K562 (cell line): ENCODE measurements around the gene CLSTN2. TPM values are rescaled to one million over a fixed set of nuclear protein-coding genes. Genes with fewer than 3 reads are reported as not detected.

Experiments
- ATAC-seq: fragments of 200-7000 bp; cut with Tn5 transposase; 3 replicates; pipeline ENCODE4 v1.9.1; 2020; ENCODE audit warnings: moderate library complexity
- BruUV-seq: library from RNA; stranded (reverse); fragments of 400-500 nt; replicated peaks from 2 replicates; lab custom pipeline; 2021; lab: Mats Ljungman, UMichigan
- CTCF ChIA-PET: fragments of 300-600 bp; formaldehyde crosslinking; extraction: SDS; loops from one replicate; lab custom pipeline; 2021; ENCODE audit warnings: low intra/inter-chr PET ratio; lab: Yijun Ruan, JAX
- POLR2A ChIA-PET: fragments of 300-600, 350-650 bp; sonication (Branson Sonifier 250); formaldehyde crosslinking; extraction: SDS; loops from one replicate; lab custom pipeline; 2021; ENCODE audit warnings: antibody characterized with exemption, inconsistent platforms; lab: Yijun Ruan, JAX
- DNase-seq, 4 experiments: peaks; one replicate each; pipeline versions ENCODE4 v3.0.0 to v3.0.0-alpha.2; 2011 to 2018; ENCODE audit warnings: low spot score in 3 of 4, mixed read lengths in 3 of 4; ENCODE audit errors: extremely low read depth in 1 of 4
- FAIRE-seq: peaks from 2 replicates; lab custom pipeline; 2011; peaks lifted over from hg19 to GRCh38; lab: Jason Lieb, UNC
- H2AFZ ChIP-seq: 2 replicates; pipeline ENCODE4 v1.6.0; 2011; ENCODE audit warnings: low read depth, low read length, control low read depth, inconsistent platforms
- H3K27ac ChIP-seq: fragments of 200-600 bp; 3 replicates; pipeline ENCODE4 v1.8.0; 2011; ENCODE audit warnings: low read depth, mild to moderate bottlenecking, control low read depth, inconsistent platforms, low read length, moderate library complexity, mixed read lengths; ENCODE audit errors: extremely low read depth
- H3K27me3 ChIP-seq, 2 experiments: fragments of 300-600 bp in 1 of 2; 2 replicates in 1 of 2; 3 replicates in 1 of 2; pipeline versions ENCODE4 v1.6.0 to v1.8.0; 2011; ENCODE audit warnings: inconsistent platforms in 2 of 2, low read length in 2 of 2, mild to moderate bottlenecking in 1 of 2, mixed read lengths in 1 of 2, moderate library complexity in 1 of 2; ENCODE audit not compliant: control insufficient read depth in 2 of 2, insufficient read depth in 2 of 2
- H3K36me3 ChIP-seq: fragments of 300-600 bp; 3 replicates; pipeline ENCODE4 v1.8.0; 2011; ENCODE audit warnings: mild to moderate bottlenecking, low read length, inconsistent platforms; ENCODE audit not compliant: control insufficient read depth, insufficient read depth
- H3K4me1 ChIP-seq, 2 experiments: fragments of 200-600 bp in 1 of 2; replicated peaks in 1 of 2; 2 replicates in 1 of 2; 3 replicates in 1 of 2; pipeline versions ENCODE4 v1.5.1 to v1.8.0; 2011; ENCODE audit warnings: inconsistent platforms in 2 of 2, low read length in 2 of 2, mild to moderate bottlenecking in 1 of 2, mixed read lengths in 1 of 2, moderate library complexity in 1 of 2; ENCODE audit not compliant: control insufficient read depth in 2 of 2, insufficient read depth in 2 of 2
- H3K4me2 ChIP-seq: 2 replicates; pipeline ENCODE4 v1.6.1; 2011; ENCODE audit warnings: low read length, control low read depth, inconsistent platforms, mixed read lengths; ENCODE audit not compliant: insufficient read depth
- H3K4me3 ChIP-seq: fragments of 200-600 bp; sonication (generic), shearing (Covaris generic); 2 replicates; pipeline ENCODE4 v1.5.1; 2016; ENCODE audit warnings: control low read depth, inconsistent platforms
- H3K79me2 ChIP-seq: fragments of 200-600 bp; 3 replicates; pipeline ENCODE4 v1.8.0; 2011; ENCODE audit warnings: low read length, inconsistent platforms; ENCODE audit not compliant: control insufficient read depth, insufficient read depth
- H3K9ac ChIP-seq, 2 experiments: 2 replicates each; pipeline versions ENCODE4 v1.6.0 to v1.6.1; 2011; ENCODE audit warnings: low read depth in 2 of 2, low read length in 2 of 2, control low read depth in 1 of 2, inconsistent platforms in 1 of 2, mild to moderate bottlenecking in 1 of 2, mixed read lengths in 1 of 2; ENCODE audit not compliant: insufficient read depth in 1 of 2
- H3K9me1 ChIP-seq: one replicate; pipeline ENCODE4 v1.6.0; 2011; ENCODE audit warnings: inconsistent platforms, mild to moderate bottlenecking, low read length, moderate library complexity; ENCODE audit not compliant: control insufficient read depth, insufficient read depth
- H3K9me3 ChIP-seq: replicated peaks from 2 replicates; pipeline ENCODE4 v1.5.1; 2011; ENCODE audit warnings: low read depth, low read length, inconsistent platforms; ENCODE audit not compliant: control insufficient read depth, insufficient read depth
- H4K20me1 ChIP-seq: replicated peaks from 2 replicates; pipeline ENCODE4 v1.6.1; 2011; ENCODE audit warnings: low read length, inconsistent platforms, mixed read lengths; ENCODE audit not compliant: control insufficient read depth, insufficient read depth
- ELF1 ChIP-seq: fragments of 200-800 bp; sonication (Bioruptor generic); IDR thresholded peaks from 2 replicates; pipeline ENCODE4 v1.6.1; 2016; ENCODE audit warnings: missing genetic modification characterization, missing compliant biosample characterization
- ETV5 ChIP-seq: sonication (generic); formaldehyde crosslinking; IDR thresholded peaks from 2 replicates; pipeline ENCODE4 v1.4.0; 2020; ENCODE audit warnings: low read depth, mild to moderate bottlenecking, missing genetic modification reagents
- KDM5B ChIP-seq: fragments of 200-600 bp; sonication (generic); IDR thresholded peaks from 2 replicates; pipeline ENCODE4 v1.6.1; 2012; ENCODE audit warnings: low read depth, mild to moderate bottlenecking, moderate library complexity, low read length, control low read depth, inconsistent platforms; ENCODE audit not compliant: insufficient replicate concordance
- NEUROD1 ChIP-seq: fragments of 150-350 bp; IDR thresholded peaks from 2 replicates; pipeline ENCODE4 v1.6.1; 2014; ENCODE audit warnings: borderline replicate concordance, low read length, low read depth; ENCODE audit not compliant: partially characterized antibody
- PHB2 ChIP-seq: fragments of 450-650 bp; IDR thresholded peaks from 2 replicates; pipeline ENCODE4 v1.6.1; 2017; ENCODE audit warnings: low read depth
- SIN3B ChIP-seq: fragments of 450-650 bp; IDR thresholded peaks from 2 replicates; pipeline ENCODE4 v1.6.1; 2017; ENCODE audit warnings: low read depth, mild to moderate bottlenecking, moderate library complexity
- SP1 ChIP-seq: sonication (generic); formaldehyde crosslinking; IDR thresholded peaks from 2 replicates; pipeline ENCODE4 v1.8.1; 2022; ENCODE audit warnings: mild to moderate bottlenecking, missing genetic modification reagents
- TAF9B ChIP-seq: fragments of 450-650 bp; IDR thresholded peaks from 2 replicates; pipeline ENCODE4 v1.6.1; 2018; ENCODE audit warnings: mild to moderate bottlenecking; ENCODE audit not compliant: partially characterized antibody
- ZFP36 ChIP-seq: fragments of 150-350 bp; IDR thresholded peaks from 2 replicates; pipeline ENCODE4 v1.6.1; 2018; ENCODE audit warnings: low read length, low read depth; ENCODE audit not compliant: partially characterized antibody
- ZSCAN32 ChIP-seq: fragments of 450-650 bp; formaldehyde crosslinking; IDR thresholded peaks from 2 replicates; pipeline ENCODE4 v1.4.0; 2020; ENCODE audit warnings: mild to moderate bottlenecking, moderate library complexity
- WGBS: fragments of 100-300 bp; shearing (Covaris generic); methylation state at CpG from one replicate; pipeline ENCODE4 v1.1.6; 2016; ENCODE audit warnings: low coverage, mixed read lengths; ENCODE audit not compliant: insufficient coverage; ENCODE audit errors: missing lambda C conversion rate; 5-methylcytosine and 5-hydroxymethylcytosine counted together
- in situ Hi-C: fragments of 300-500 bp; cut with MboI; formaldehyde crosslinking; loops from 4 replicates; pipeline ENCODE4 v1.15.0; 2018; ENCODE audit warnings: inconsistent platforms, mixed read lengths
- intact Hi-C: fragments of 100-400 bp; cut with micrococcal nuclease; formaldehyde crosslinking; loops from 2 replicates; pipeline ENCODE4 v1.14.2; 2022
- polyA plus RNA-seq, 8 experiments: library from polyadenylated mRNA; depleted of rRNA in 4 of 8; stranded (reverse) in 5 of 8; unstranded in 3 of 8; fragments of >200 nt; fragmentation: Nextera tagmentation in 2 of 8; fragmentation: Illumina TruSeq in 1 of 8; extraction: Ambion mirVana in 2 of 8; extraction: Trizol in 1 of 8; gene quantifications; 2 replicates each; pipeline versions ENCODE4 v1.2.1 to v1.2.3, GENCODE V29; 2011 to 2014; ENCODE audit warnings: inconsistent platforms in 1 of 8, missing spikeins in 1 of 8
- total RNA-seq, 7 experiments: library from RNA; depleted of rRNA in 6 of 7; stranded (reverse); fragments of >200 nt in 6 of 7; fragmentation: Illumina TruSeq in 2 of 7; extraction: Trizol in 2 of 7; gene quantifications; 2 replicates each; pipeline versions ENCODE4 v1.2.1 to v1.2.3, GENCODE V29; 2011 to 2021; ENCODE audit warnings: low replicate concordance in 1 of 7
- TF ChIP-seq, protein P1 (sequence below): sonication (generic); formaldehyde crosslinking; IDR thresholded peaks from 2 replicates; pipeline ENCODE4 v1.8.1; 2023; ENCODE audit warnings: missing genetic modification reagents, mild to moderate bottlenecking, borderline replicate concordance
- TF ChIP-seq, protein P2 (sequence below): fragments of 450-650 bp; formaldehyde crosslinking; IDR thresholded peaks from 2 replicates; pipeline ENCODE4 v1.4.0; 2020; ENCODE audit warnings: mild to moderate bottlenecking, moderate library complexity
- TF ChIP-seq, protein P3 (sequence below), 3 experiments: fragments of 200-800 bp in 1 of 3; fragments of 250-450 bp in 1 of 3; fragments of 450-650 bp in 1 of 3; sonication (Bioruptor Pico) in 1 of 3; sonication (Bioruptor generic) in 1 of 3; formaldehyde crosslinking in 1 of 3; IDR thresholded peaks; 2 replicates each; pipeline versions ENCODE4 v1.6.1 to v1.8.0; 2016 to 2022; ENCODE audit warnings: mild to moderate bottlenecking in 2 of 3, missing genetic modification characterization in 2 of 3, missing compliant biosample characterization in 1 of 3, moderate library complexity in 1 of 3

The CLSTN2 gene
- total and polyA plus RNA-seq, 9 of the 15 experiments (the other 6 are each of a cell fraction or from before 2014, with no cell fraction given), result 0.02 to 0.04 (median 0.04) TPM; not detected in 6

- in situ Hi-C loops, result no loop called here
- under 1% methylated on average over 7 of the region's 7 CpGs for WGBS
- CTCF ChIA-PET, result no interaction called here
- H2AFZ ChIP-seq, result no peak overlapping the region
- no peaks in the 10 kb centered on the region for H3K9me3 ChIP-seq
- DNase-seq, result no peak
- H3K27me3 ChIP-seq, result peaks cover 0 to 10% of the 10 kb centered on the region in 2 experiments; a peak in 2 of 5 replicates
- no peak for FAIRE-seq
- H3K4me2 ChIP-seq, result no peak overlapping the region
- intact Hi-C loops, result no loop called here
- H3K36me3 ChIP-seq, result no peaks in the 10 kb centered on the region
- H3K9me1 ChIP-seq, result no peaks in the 10 kb centered on the region
- POLR2A ChIA-PET, result no interaction called here
- H4K20me1 ChIP-seq, result 0 out of 2 replicates have a peak, but pooled peaks cover 3% of the 10 kb centered on the region
- no peak overlapping the region for H3K4me3 ChIP-seq
- H3K4me1 ChIP-seq, result no peaks in the 10 kb centered on the region
- ATAC-seq, result no peak
- no peak overlapping the region for H3K9ac ChIP-seq
- H3K27ac ChIP-seq, result no peak overlapping the region
- BruUV-seq, result no TSS peak
- no peaks in the 10 kb centered on the region for H3K79me2 ChIP-seq
- TF ChIP-seq PHB2 (no peak), TAF9B (no peak), ELF1 (tag) (no peak), KDM5B (no peak), ZFP36 (no peak), NEUROD1 (no peak), ZSCAN32 (no peak), SIN3B (no peak), SP1 (CRISPR knock-in tag) (no peak), ETV5 (CRISPR knock-in tag) (no peak)
- TF ChIP-seq, protein P1, sequence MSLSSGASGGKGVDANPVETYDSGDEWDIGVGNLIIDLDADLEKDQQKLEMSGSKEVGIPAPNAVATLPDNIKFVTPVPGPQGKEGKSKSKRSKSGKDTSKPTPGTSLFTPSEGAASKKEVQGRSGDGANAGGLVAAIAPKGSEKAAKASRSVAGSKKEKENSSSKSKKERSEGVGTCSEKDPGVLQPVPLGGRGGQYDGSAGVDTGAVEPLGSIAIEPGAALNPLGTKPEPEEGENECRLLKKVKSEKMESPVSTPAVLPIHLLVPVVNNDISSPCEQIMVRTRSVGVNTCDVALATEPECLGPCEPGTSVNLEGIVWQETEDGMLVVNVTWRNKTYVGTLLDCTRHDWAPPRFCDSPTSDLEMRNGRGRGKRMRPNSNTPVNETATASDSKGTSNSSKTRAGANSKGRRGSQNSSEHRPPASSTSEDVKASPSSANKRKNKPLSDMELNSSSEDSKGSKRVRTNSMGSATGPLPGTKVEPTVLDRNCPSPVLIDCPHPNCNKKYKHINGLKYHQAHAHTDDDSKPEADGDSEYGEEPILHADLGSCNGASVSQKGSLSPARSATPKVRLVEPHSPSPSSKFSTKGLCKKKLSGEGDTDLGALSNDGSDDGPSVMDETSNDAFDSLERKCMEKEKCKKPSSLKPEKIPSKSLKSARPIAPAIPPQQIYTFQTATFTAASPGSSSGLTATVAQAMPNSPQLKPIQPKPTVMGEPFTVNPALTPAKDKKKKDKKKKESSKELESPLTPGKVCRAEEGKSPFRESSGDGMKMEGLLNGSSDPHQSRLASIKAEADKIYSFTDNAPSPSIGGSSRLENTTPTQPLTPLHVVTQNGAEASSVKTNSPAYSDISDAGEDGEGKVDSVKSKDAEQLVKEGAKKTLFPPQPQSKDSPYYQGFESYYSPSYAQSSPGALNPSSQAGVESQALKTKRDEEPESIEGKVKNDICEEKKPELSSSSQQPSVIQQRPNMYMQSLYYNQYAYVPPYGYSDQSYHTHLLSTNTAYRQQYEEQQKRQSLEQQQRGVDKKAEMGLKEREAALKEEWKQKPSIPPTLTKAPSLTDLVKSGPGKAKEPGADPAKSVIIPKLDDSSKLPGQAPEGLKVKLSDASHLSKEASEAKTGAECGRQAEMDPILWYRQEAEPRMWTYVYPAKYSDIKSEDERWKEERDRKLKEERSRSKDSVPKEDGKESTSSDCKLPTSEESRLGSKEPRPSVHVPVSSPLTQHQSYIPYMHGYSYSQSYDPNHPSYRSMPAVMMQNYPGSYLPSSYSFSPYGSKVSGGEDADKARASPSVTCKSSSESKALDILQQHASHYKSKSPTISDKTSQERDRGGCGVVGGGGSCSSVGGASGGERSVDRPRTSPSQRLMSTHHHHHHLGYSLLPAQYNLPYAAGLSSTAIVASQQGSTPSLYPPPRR (CRISPR knock-in tag), result no peak
- TF ChIP-seq, protein P2, sequence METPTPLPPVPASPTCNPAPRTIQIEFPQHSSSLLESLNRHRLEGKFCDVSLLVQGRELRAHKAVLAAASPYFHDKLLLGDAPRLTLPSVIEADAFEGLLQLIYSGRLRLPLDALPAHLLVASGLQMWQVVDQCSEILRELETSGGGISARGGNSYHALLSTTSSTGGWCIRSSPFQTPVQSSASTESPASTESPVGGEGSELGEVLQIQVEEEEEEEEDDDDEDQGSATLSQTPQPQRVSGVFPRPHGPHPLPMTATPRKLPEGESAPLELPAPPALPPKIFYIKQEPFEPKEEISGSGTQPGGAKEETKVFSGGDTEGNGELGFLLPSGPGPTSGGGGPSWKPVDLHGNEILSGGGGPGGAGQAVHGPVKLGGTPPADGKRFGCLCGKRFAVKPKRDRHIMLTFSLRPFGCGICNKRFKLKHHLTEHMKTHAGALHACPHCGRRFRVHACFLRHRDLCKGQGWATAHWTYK (CRISPR knock-in tag), result no peak
- TF ChIP-seq, protein P3, sequence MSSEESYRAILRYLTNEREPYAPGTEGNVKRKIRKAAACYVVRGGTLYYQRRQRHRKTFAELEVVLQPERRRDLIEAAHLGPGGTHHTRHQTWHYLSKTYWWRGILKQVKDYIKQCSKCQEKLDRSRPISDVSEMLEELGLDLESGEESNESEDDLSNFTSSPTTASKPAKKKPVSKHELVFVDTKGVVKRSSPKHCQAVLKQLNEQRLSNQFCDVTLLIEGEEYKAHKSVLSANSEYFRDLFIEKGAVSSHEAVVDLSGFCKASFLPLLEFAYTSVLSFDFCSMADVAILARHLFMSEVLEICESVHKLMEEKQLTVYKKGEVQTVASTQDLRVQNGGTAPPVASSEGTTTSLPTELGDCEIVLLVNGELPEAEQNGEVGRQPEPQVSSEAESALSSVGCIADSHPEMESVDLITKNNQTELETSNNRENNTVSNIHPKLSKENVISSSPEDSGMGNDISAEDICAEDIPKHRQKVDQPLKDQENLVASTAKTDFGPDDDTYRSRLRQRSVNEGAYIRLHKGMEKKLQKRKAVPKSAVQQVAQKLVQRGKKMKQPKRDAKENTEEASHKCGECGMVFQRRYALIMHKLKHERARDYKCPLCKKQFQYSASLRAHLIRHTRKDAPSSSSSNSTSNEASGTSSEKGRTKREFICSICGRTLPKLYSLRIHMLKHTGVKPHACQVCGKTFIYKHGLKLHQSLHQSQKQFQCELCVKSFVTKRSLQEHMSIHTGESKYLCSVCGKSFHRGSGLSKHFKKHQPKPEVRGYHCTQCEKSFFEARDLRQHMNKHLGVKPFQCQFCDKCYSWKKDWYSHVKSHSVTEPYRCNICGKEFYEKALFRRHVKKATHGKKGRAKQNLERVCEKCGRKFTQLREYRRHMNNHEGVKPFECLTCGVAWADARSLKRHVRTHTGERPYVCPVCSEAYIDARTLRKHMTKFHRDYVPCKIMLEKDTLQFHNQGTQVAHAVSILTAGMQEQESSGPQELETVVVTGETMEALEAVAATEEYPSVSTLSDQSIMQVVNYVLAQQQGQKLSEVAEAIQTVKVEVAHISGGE (CRISPR knock-in tag; IDR thresholded peaks at IDR 0.05), result no peak
Observed at GRCh38 chr3:140020541-140020940, 85.6 kb downstream of the CLSTN2 start.
